GM21723 (cell line): ENCODE data around the gene C3orf49.
A peak's percentile ranks its signal among the peaks of the same experiment; 100 is the strongest.

Experiments
- ATAC-seq: cut with Tn5 transposase; IDR thresholded peaks from one replicate; pipeline ENCODE4 v1.9.1; 2021; ENCODE audit warnings: mild to moderate bottlenecking, moderate library complexity; ENCODE audit not compliant: unreplicated experiment

Gene C3orf49

DNA sequence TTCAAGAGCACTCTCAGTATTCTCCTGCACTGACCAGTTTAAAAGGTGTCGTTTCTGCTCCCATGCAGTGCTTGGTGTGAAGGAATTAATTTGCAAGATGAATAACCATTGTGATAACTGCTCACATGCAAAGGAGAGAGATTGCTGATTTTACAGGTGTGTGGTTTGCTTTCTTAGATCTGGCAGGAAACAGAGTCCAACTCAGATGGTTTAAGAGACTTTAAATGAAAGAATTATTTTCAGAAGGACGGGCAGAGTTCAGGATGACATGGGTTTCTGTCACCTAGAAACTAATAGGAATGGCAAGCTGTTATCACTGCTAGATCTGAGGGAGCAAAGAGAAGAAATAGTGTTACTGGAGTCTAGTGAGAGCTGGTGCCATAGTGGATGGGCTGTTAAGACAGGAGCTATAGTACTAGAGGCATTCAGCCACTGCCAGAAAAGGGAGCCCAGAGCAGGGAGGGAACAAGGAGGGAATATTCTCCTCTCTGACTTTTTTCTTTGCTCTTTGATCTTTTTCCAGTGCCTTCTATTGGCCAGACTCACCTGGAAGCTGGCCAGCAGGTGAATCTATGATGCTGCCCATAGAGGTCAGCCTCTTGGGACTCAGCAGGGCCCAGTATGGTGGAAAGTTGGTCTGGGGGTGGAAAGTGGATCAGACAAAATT is 59.4 kb downstream of the C3orf49 start:
- ATAC-seq: no peak

DNA sequence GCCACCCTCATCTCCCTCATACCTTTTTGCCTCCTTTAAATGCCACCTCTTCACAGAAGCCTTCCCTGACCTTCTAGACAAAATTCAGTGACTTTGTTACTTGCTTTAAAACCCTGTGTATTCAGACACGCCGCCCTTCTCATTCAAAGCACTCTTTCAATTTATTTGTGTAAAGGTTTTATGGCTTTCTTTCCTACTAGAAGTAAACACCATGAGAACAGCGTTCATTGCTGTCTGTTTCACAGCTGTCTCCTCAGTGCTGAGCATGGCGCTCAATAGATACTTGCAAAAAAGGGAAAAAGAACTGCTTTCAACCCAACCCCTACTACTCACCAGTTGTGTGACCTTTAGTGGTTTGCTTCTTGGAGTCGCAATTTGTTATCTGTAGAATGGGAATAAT is 61.6 kb downstream of the C3orf49 start:
- ATAC-seq: no peak

DNA sequence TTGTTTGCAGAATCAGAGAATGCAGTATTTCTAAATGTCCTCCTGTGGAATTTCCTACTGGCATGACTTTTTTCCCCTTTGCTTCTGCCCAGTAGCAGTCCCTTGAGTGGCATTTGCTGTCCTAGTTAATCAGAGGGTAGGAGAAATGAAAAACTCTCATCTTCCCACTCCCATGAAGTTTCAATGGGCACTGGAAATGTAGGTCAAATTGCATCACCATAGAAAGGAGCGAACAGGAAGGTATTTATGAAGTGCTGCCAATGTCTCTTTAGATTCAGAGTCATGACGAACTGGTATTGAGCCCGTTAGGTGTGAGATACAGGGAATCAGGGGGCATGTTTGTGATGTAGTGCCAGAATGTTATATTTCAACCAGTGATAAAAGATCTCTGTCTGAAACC is 67.8 kb downstream of the C3orf49 start:
- no peak for ATAC-seq

DNA sequence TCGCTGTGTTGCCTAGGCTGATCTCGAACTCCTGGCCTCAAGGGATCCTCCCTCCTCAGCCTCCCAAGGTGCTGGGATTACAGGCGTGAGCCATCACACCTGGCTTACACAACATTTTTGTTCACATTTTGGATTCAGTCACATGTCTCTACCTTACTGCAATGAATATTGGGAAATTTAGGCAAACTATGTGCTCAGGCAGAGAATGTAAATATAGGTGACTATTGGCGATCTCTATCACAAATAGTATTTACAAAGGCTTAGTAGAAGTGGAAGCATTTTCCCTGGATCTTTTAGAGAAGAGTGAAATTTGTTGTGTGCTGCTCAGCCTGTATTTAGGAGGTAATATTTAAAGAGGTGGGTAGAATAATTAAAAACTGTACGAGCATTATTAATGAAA is 72.4 kb downstream of the C3orf49 start:
- no peak for ATAC-seq

DNA sequence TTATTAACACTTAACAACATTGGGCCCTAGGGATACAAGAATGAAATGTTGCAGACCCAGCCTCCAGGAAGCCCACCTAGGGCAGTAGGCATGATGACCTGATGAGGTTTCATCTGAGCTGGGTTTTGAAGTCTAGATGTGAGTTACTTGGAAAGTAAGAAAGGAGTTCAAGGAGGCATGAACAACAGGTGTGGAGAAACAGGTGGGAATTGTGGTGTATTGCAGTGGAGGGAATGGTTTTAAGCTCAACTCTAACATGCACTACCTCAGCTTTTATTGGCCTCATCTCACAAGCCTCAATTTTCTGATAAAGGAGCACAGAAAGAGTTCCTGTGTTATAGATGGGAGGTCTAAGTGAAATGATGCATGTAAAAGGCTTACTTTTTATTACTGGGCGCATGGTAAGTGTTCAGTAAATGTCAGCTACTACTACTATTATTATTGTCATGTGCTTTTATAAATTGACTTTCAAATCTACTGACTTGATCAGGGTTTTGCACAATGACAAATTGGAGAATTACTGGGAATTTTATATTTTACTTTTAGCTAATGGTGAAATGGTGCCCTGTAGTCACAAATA is 73.8 kb downstream of the C3orf49 start:
- ATAC-seq: no peak

DNA sequence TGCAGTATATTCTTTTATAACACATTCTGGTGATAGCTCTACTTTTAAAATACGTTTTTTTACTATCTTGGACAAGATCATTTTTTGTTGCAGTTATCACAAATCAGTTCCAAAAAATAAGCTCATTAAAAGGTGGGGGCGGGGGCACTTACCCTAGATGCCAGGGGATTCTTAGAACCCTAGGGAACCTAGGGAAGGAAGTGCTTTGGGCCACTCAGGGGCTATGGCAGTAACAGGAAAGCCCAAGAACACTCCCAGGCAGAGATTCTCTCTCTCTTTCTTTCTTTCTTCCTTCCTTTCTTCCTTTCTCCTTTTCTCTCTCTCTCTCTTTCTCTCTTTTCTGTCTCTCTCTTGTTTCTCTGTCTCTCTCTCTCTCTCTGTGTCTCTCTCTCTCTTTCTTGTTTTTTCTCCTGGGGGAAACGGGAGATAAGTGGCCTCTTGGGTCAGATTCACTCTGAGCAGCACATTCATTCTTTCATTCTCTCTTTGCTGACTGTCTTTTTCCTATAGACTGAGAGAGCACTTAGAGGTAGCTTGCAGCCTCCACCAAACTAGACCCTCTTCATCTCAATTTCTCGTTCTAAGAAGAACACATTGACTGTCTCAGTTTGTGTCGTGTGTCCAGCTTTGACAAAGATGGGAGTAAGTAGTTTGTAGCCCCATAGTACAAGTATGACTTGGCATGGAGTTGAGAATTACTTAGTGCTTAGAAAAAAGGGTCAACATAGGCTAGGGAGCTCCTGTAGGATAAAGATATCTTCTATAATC is 76.5 kb downstream of the C3orf49 start:
- no peak for ATAC-seq

DNA sequence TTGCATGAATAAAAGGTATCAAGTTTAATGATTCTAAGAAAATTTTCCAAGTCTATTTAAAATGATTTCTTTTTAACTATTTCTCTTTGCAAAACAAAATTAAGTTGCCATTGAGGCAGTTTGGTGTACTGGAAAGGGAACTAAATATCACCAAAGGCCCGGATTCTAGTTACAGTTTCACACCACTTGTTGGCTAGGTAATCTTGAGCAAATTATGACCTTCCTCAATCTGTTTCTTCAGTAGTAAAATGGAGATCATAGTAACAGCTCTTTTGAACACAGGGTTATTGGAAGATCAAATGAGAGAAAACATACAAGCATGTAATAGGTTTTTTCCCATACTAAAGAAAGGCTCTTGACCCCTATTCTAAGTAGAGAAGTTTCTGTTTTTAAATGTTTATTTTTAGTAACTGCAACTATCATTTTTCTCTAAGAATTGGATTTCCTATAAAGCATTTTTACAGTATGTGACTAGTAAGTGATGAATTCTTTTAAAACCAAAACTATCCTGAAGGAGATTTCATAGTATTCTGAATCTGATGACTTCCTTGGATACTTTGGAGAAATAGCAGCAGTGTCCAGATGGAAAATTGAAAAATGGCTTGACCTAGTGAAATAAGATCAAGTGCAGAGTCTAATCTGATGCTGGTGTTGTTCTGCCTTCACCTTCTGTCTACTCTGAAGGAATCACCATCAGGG is 77.4 kb downstream of the C3orf49 start:
- ATAC-seq: peak; percentile 77
